GM21447 (cell line): ENCODE results near the gene RALGAPA1.
A peak's percentile ranks its signal among the peaks of the same experiment; 100 is the strongest.
"Not testable (repeated sequence)": the region's sequence is repeated elsewhere in the genome, so short reads cannot be mapped to it uniquely, and the experiment has no call there.

Source experiments
- ATAC-seq: cut with Tn5 transposase; IDR thresholded peaks from one replicate; pipeline ENCODE4 v1.9.1; 2021; ENCODE audit not compliant: unreplicated experiment

RALGAPA1 gene

DNA sequence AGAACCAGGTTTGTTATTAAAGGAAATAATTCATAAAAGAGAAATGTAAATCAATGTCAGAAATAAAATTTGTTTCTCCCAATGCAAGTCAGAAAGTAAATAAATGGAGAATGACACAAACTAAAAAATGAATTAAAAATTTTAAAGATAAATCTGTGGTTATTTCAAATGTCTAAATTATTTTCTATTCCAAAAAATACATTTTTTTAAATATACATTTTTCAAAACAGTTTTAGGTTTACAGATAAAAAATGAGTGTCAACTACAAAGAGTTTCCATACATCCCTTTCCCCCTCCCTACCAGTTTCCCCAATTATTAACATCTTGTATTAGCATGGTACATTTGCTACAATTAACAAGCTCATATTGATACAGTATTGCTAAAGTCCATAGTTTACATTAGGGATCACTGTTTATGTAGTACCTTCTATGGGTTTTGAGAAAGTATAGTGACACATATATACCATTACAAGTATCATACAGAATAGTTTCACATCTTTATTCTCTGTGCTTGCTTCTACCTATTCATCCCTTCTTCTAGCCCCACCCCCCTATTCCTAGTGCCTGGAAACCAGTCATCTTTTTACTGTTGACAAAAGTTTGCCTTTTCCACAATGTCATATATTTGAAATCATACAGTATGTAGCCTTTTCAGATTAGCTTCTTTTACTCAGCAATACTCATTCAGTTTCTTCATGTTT lies 104.2 kb downstream of the RALGAPA1 start:
- no peak for ATAC-seq

DNA sequence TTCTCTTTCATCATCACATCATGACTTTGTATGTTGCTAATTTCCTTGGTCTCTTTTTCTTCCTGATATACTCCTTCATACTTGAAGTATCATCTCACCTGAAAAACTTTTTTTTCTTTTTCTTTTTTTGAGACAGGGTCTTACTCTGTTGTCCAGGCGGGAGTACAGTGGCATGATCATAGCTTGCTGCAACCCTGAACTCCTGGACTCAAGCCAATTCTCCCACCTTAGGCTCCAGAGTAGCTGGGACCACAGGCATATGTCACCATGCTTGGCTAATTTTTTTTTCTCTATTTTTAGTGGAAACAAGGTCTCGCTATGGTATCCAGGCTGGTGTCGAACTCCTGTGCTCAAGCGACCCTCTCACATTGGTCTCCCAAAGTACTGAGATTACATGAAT lies 107.6 kb downstream of the RALGAPA1 start:
- ATAC-seq = no peak

DNA sequence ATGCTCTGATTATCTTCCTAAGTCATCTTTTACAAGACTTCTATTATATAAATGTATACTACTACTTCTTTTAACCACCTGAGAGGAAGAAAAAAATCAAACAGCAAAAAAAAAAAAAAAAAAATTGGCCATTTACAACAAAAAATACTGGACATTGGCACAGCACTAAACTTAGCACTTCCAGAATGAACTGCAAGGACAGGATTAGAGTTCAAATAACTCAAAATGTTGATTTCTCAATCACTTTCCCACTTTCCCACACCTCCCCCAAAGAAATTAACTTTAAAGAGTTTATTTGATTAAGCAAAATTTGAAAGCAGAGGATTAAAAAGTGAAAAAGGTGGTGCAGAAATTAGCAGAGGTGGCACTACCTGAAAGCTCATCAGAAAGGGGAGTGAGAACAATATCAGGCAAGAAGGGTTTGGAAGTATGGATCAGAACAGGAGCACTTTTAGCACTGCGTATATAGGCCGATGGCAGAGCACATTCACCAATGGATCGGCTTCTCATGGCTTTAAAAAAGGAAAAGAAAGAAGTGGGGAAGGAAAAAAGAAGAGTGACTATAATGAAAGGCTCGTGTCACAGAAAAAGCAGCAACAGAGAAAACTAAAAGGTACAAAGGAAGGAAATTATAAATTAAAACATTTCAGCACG lies 109.2 kb downstream of the RALGAPA1 start:
- no peak for ATAC-seq

DNA sequence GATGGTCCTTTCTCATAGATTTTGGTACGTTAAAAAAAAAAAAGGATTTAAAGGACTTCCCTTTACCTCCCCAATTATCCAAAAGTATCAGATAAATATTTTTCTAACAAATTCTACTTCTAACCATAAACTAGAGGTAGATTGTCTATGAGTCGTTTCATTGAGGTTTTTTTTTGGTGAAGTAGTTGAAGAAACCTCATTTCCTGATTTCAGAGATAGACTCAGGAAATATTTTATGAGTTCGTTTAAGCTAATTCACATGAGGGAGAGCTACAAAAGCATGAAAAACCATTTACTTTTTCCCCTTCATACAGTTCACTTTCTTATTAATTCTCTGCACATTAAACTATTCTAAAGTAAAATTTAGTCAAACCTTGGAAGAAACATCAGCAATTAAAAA lies 112.5 kb downstream of the RALGAPA1 start:
- ATAC-seq = no peak

DNA sequence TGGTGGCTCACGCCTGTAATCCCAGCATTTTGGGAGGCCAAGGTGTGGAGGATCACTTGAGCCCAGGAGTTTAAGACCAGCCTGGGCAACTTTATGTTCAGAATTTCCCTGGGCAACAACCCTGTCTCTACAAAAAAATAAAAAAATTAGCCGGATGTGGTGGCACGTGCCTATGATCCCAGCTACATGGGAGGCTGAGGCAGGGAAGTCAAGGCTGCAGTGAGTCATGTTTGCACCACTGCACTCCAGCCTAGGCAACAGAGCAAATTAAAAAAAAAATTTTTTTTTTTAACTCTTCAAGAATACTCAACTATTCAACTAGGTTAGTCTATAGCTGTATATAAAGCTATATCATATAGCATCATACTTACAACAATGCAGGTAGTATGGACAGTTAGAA lies 113.0 kb downstream of the RALGAPA1 start:
- no peak for ATAC-seq

DNA sequence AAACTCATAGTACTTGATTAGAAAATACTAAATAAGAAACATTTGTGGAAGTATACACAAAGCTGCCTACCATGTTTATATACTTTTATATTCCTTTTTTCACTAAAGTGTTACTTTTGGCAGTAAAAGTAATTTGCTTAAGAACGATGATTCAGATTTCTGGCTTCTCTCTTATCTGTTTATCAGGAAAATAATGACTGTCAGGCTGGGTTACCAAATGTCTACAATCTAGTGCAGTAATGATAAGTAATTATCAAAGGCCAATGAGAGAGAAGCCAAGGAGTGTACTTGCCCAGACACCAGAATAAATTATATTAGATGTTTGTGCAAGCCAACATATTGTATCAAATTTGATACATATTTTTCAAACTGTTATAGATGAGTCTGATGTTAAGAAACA lies 113.4 kb downstream of the RALGAPA1 start:
- ATAC-seq = no peak

DNA sequence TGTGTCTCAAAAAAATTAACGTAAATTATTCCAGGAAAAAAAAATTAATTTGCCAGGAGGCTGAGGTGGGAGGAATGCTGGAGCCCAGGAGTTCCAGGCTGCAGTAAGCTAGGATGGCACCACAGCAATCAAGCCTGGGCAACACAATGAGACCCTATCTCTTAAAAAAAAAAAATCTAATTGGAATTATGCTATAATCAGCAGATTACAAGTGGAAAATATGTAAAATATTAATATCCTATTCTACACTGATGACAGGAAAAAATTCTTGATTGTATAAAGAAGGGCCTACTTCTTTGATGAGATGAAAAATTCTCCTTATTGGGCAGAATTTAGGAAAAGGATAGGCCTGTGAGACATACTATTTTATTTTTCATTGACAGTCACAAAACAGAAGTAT lies 114.0 kb downstream of the RALGAPA1 start:
- no peak for ATAC-seq

DNA sequence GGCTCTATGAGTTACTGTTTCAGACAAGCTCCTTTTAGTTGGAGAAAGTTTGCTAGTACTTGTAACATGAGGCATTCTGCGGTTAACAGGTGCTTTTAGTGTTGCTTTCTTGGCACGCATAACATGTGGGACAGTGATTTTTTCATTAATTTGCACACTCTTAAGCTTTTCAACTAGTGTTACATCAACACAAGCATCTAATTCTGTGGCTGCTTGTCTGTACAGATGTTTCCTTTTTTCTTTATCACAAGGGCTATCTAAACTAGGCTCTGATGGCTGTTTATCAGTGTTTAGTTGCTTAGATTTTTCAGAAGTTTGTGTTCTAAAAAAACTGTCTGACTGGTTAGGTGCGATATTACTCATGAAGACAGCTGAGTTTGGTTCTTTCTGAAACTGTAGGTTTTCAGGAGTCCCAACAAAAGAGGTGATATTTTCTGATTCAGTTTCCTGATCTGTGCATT lies 120.1 kb downstream of the RALGAPA1 start:
- ATAC-seq = no peak

DNA sequence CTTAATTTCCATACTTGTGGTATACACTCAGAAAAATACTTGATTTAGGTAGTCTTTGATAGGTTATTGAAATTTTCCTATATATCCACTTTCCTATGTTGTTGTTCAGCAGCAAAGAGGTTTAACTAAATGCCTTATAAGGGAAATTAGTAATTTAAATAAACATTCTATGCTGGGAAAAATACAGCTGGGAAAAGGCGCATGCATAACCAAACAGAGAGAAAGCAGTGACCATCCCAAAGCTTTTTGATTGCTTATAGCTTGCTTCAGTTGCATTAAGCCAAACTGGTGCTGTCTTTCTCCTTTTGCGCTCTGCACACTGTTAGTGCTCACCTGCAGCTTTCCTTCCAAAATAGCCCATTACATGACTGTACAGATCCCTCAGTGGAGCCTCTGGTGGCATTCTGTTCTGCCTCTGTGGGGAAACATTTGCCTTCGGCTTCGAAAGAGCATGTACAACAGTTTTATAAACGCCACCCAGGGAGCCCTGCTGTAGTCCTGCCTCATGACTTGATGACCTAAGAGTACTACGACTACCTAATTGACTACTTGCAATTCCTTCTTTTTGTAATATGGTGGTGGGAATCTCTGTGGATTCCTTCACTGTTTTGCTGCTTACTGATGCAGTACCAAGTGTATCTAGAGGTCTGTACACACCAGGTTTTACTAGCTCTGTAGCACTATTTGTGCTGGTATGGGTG lies 120.8 kb downstream of the RALGAPA1 start:
- ATAC-seq = no peak

DNA sequence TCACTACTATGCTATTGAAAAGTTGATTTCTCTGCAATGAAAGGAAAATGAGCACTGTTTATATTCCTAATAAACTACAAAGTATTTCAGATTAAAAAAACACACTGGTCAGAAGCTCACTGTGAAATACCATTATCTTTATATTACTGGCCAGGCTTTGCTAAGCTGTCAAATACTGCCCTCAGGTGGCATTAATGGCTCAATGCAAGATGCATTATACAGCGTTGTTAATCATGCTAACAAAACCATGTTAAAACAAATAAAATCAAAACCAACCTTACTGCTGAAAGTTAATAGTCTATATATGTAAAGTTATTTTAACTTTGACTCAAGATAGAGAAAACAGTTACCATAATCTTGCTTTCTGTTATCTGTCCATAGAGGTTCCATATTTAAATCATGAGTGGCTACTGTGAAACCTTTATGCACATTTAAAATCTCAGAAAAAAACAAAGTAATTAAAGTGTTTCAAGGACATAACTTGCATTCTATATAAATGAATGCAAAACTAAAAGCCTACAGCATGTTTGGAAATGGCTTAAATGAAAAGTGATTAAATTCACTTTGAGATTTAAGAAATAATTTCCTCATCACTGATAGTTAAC lies 121.7 kb downstream of the RALGAPA1 start:
- peak; percentile 72 for ATAC-seq

DNA sequence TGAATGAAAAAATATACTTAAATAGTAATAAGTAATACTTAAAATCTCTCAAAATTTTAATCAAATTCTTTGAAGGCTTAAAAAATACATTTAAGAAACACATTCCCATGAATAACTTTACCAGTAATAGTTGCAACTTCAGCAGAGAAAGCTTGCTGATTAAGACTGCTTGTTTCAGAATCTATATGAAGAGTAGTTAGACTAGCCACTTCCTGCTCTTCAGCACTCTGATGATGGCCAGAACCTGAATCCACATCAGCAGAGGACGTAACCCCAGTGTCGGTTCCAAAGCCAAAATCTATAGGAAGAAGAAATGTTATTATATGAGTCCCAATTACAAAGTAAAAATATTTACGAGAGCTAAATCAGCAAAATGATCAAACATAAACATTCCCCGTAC lies 125.4 kb downstream of the RALGAPA1 start:
- ATAC-seq = not testable (repeated sequence)

DNA sequence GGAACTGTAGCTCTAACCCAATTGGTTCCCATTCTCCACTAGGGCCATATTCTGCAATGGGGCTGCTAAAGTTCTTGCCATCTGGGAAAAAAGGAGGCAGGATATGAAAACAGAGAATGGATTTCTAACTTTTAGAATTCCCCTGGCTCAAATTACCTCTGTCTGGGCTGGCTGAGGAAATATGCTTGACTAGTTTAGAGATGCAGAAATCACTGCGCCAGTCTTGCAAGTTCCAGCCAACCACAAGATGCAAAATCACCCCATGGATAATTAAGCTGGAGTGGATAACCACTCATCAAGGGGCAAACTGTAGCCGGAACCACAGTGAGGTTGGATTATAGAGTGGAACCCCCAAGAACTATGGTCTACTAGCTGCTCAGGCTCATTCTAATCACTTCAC lies 126.3 kb downstream of the RALGAPA1 start:
- no peak for ATAC-seq

DNA sequence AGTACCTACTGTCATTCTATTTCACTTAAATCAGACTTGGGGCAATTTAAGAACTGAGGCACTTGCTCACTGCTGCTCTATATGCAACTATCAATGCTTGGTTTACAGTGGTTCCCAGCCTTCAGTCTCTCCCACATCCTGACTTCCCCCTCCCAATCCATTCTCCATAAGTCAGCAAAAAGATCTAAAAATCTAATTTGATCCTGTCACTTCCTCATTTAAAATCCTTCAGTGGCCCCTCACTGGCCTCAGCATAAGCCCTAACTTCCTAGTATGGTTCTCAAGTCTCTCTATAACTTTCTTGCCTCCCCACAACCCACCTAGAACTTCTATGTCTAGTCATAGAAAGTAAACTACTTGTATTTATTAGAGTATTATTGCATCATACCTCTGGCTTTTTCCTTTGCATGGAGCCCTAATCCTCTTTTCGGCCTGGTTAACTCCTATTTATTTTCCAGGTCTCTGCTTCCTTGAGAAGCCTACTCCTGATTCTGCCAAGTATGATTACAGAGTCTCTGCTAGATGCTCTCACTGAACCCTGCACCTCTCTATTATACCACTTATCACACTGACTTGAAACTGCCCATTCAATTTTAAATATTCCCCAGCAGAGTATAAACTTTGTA lies 130.6 kb downstream of the RALGAPA1 start:
- no peak for ATAC-seq

DNA sequence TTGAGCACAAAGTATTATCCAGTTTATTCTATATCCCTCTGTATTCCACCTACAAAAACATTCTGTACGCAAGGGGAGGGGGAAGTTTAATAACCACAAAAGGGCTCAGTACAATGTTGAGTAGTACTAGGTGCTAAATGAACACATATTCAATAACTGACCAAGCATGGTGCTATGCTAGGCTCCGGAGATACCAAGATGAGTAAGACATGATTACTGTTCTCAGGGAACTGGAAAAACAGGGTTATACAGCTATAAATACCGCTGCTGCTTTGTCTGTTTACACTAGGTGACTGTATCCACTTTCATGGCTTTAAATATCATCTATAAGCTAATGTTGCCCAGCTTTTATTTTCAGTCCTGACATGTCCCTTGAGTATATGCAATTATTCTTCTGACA lies 139.3 kb downstream of the RALGAPA1 start:
- no peak for ATAC-seq

DNA sequence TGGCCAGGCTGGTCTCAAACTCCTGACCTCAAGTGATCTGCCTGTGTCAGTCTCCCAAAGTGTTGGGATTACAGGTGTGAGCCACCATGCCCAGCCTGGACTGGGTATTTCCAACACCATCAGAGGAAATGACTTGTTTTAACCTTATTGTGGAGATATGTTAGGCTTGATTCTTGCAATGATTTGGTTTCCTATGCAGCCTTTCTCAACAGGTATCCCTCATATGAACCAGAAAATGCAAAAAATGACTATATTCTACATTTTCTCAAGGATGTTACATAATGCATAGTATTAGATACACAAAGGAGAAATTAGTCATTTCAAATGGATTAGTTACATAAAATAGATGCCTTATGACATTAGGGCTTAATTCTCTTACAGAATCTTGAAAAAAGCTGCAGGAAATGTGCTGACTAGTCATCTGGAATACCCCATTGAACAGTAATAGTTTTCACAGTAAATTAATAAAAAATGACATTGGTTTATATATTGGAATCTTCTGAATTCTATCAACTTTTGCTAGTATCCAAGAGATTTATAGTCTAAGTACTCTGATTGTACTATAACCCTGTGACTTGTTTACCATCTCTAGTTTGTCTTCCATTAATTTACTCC lies 142.6 kb downstream of the RALGAPA1 start:
- ATAC-seq = no peak

DNA sequence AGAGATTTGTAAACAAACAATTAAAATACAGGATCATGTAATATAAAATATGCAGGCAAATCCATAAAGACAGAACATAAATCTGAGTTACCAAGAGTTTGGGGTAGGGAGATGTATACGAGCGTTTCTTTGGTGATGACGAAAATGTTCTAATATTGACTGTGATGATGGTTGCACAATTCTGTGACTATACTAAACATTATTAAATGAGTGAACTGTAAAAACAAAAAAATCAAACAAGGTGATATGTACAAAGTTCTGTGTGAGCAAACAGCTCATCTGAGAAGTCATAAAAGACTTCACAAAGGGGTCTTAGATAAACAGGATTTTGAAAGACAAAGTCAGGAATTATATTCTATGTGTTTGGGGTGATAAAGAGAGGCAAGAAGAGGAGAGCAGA lies 147.2 kb downstream of the RALGAPA1 start:
- ATAC-seq = no peak

DNA sequence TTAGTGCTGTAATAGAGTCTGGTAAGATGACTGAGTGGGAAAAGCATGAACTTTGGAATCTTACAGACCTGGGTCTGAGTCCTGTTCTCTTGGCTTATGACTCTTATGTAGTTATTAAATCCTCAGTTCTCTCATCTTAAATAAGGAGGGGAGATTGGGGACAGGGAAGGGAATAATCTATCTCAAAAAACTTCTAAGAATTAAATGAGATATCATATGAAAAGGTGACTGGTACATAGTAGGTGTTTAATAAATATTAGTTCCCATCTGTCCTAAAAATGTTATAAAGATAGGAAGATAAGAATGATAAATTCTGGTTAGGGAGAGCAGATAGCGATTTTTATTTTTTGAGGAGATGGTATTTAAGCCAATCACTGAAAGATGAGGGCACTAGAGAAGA lies 156.1 kb downstream of the RALGAPA1 start:
- ATAC-seq = no peak

DNA sequence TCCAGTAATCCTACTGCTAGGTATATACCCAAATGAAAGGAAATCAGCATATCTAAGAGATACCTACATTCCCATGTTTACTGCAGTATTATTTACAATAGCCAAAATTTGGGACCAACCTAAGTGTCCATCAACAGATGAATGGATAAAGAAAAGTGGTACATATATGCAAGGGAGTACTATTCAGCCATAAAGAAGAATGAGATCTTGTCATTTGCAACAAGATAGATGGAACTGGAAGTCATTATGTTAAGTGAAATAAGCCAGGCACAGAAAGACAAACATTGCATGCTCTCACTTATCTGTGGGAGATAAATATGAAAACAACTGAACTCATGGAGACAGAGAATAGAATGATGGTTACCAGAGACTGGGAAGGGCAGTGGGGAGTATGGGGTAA lies 165.6 kb downstream of the RALGAPA1 start:
- ATAC-seq = no peak

DNA sequence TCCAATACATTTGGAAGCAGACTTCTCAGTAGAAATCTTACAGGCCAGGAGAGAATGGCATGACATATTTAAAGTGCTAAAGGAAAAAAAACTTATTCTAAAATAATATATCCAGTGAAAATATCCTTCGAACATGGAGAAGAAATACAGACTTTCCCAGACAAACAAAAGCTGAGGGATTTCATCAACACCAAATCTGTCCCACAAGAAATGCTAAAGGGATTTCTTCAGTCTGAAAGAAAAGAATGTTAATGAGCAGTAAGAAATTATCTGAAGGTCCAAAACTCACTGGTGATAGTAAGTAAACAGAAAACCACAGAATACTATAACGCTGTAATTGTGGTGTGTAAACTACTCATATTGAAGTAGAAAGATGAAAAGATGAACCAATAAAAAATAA lies 171.2 kb downstream of the RALGAPA1 start:
- ATAC-seq = no peak

DNA sequence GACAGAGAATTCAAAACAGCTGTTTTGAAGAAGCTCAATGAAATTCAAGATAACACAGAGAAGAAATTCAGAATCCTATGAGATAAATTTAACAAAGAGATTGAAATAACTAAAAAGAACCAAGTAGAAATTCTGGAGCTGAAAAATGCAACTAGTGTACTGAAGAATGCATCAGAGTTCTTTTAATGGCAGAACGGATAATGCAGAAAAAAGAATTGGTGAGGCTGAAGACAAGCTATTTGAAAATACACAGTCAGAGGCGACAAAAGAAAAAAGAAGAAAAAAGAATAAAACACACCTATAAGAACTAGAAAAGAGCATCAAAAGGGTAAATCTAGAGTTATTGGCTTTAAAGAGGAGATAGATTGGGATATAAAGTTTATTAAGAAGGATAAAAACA lies 171.8 kb downstream of the RALGAPA1 start:
- no peak for ATAC-seq

DNA sequence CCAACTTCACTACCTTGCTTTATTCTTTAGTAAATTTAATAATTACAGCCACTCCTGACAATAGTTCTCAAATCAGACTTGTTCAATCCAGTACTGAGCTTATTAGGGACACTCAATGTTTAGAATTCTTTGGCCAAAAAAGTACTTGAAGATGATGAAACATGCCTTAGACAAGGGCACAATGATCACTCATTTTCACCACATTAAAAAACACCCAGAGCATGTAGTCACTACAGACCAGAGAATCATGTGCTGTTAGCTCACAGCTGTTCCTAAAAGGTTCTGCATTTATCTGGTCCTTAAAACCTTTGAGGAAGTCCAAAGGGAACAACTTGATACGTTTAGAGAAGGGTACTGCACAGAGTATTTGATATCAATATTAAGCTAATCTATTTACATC lies 176.4 kb downstream of the RALGAPA1 start:
- no peak for ATAC-seq
